Kidney epithelial cell (primary cell): ENCODE measurements around the gene LRRC8C. TPM values are rescaled to one million over a fixed set of nuclear protein-coding genes. Genes with fewer than 3 reads are reported as not detected.

Source experiments
- DNase-seq: peaks from one replicate; pipeline ENCODE4 v3.0.0-alpha.2; 2010; ENCODE audit warnings: low read depth
- H3K27me3 ChIP-seq: 2 replicates; pipeline ENCODE4 v1.6.0; 2011; ENCODE audit warnings: low read length; ENCODE audit not compliant: control insufficient read depth, insufficient read depth
- H3K36me3 ChIP-seq: 2 replicates; pipeline ENCODE4 v1.5.1; 2011; ENCODE audit warnings: low read length; ENCODE audit not compliant: control insufficient read depth, insufficient read depth
- H3K4me3 ChIP-seq: 2 replicates; pipeline ENCODE4 v1.5.1; 2011; ENCODE audit warnings: low read depth, mild to moderate bottlenecking, control low read depth, low read length
- CTCF ChIP-seq: IDR thresholded peaks from 2 replicates; pipeline ENCODE4 v1.5.1; 2011; ENCODE audit warnings: mild to moderate bottlenecking, moderate library complexity, low read length, control low read depth, inconsistent platforms; ENCODE audit not compliant: insufficient read depth, poor library complexity, severe bottlenecking
- total RNA-seq: library from RNA; depleted of rRNA; stranded (reverse); fragments of >200 nt; gene quantifications from 2 replicates; pipeline ENCODE4 v1.2.3, GENCODE V29; 2015

The LRRC8C gene
- total RNA-seq, 1 donor from 2014 or later = 2.7 TPM

GRCh38 chr1:89719502-89720306 is 86.8 kb downstream of the LRRC8C start:
- no peaks in the 10 kb centered on the region for H3K36me3 ChIP-seq
- H3K4me3 ChIP-seq = no peak overlapping the region
- TF ChIP-seq CTCF = no peak
- DNase-seq = no peak
- H3K27me3 ChIP-seq = no peaks in the 10 kb centered on the region

GRCh38 chr1:89720839-89721238 is 87.9 kb downstream of the LRRC8C start:
- H3K4me3 ChIP-seq = no peak overlapping the region
- no peaks in the 10 kb centered on the region for H3K27me3 ChIP-seq
- no peaks in the 10 kb centered on the region for H3K36me3 ChIP-seq
- TF ChIP-seq CTCF = no peak
- no peak for DNase-seq

- no peak for DNase-seq
- H3K27me3 ChIP-seq = no peaks in the 10 kb centered on the region
- no peaks in the 10 kb centered on the region for H3K36me3 ChIP-seq
- no peak for TF ChIP-seq CTCF
- H3K4me3 ChIP-seq = no peak overlapping the region
These were observed 88.4 kb downstream of the LRRC8C start for GRCh38 chr1:89721351-89721750.

GRCh38 chr1:89723144-89723543 is 90.2 kb downstream of the LRRC8C start:
- Histone ChIP-seq H3K36me3 (no peaks in the 10 kb centered on the region), H3K4me3 (no peak overlapping the region), H3K27me3 (no peaks in the 10 kb centered on the region)
- no peak for DNase-seq
- no peak for TF ChIP-seq CTCF

GRCh38 chr1:89723863-89724262 is 90.9 kb downstream of the LRRC8C start:
- DNase-seq = no peak
- no peak overlapping the region for H3K4me3 ChIP-seq
- H3K36me3 ChIP-seq = no peaks in the 10 kb centered on the region
- H3K27me3 ChIP-seq = no peaks in the 10 kb centered on the region
- no peak for TF ChIP-seq CTCF
